Mesendoderm (in vitro differentiated cells): Measurements from ENCODE around the gene MAD1L1.
"Not testable (repeated sequence)": the region's sequence is repeated elsewhere in the genome, so short reads cannot be mapped to it uniquely, and the experiment has no call there.

ENCODE experiments used
- DNase-seq: peaks from one replicate; pipeline ENCODE4 v3.0.0; 2013
- H2AK5ac ChIP-seq: 2 replicates; pipeline ENCODE4 v1.6.1; 2013; ENCODE audit warnings: low read length, inconsistent platforms
- H2BK120ac ChIP-seq: 2 replicates; pipeline ENCODE4 v1.6.1; 2013; ENCODE audit warnings: low read depth, mild to moderate bottlenecking, low read length, moderate library complexity, mixed read lengths
- H2BK15ac ChIP-seq: replicated peaks from 2 replicates; pipeline ENCODE4 v1.6.1; 2013; ENCODE audit warnings: low read depth, mild to moderate bottlenecking, moderate library complexity
- H2BK5ac ChIP-seq: 2 replicates; pipeline ENCODE4 v1.6.1; 2013; ENCODE audit warnings: low read length, inconsistent platforms
- H3K18ac ChIP-seq: 2 replicates; pipeline ENCODE4 v1.6.1; 2013; ENCODE audit warnings: mild to moderate bottlenecking, low read length, mixed read lengths
- H3K23ac ChIP-seq: one replicate; pipeline ENCODE4 v1.6.1; 2013; ENCODE audit warnings: low read length
- H3K27ac ChIP-seq: 2 replicates; pipeline ENCODE4 v1.5.1; 2013; ENCODE audit warnings: low read depth, mild to moderate bottlenecking, inconsistent platforms, low read length, moderate library complexity
- H3K27me3 ChIP-seq: 2 replicates; pipeline ENCODE4 v1.6.1; 2013; ENCODE audit warnings: low read length, control low read depth, mild to moderate bottlenecking, inconsistent platforms; ENCODE audit not compliant: insufficient read depth, poor library complexity
- H3K36me3 ChIP-seq: 2 replicates; pipeline ENCODE4 v1.6.1; 2013; ENCODE audit warnings: low read length, inconsistent platforms; ENCODE audit not compliant: control insufficient read depth, insufficient read depth
- H3K4ac ChIP-seq: one replicate; pipeline ENCODE4 v1.6.1; 2013; ENCODE audit warnings: low read depth, mild to moderate bottlenecking, low read length, moderate library complexity
- H3K4me1 ChIP-seq: 2 replicates; pipeline ENCODE4 v1.6.1; 2013; ENCODE audit warnings: low read depth, low read length, inconsistent platforms; ENCODE audit not compliant: control insufficient read depth
- H3K4me2 ChIP-seq: 2 replicates; pipeline ENCODE4 v1.6.1; 2013; ENCODE audit warnings: low read length
- H3K4me3 ChIP-seq: 2 replicates; pipeline ENCODE4 v1.5.1; 2013; ENCODE audit warnings: mild to moderate bottlenecking, low read length
- H3K56ac ChIP-seq: one replicate; pipeline ENCODE4 v1.6.1; 2013; ENCODE audit warnings: low read length
- H3K79me1 ChIP-seq: 2 replicates; pipeline ENCODE4 v1.6.1; 2013; ENCODE audit warnings: low read length, inconsistent platforms
- H3K79me2 ChIP-seq: 2 replicates; pipeline ENCODE4 v1.6.1; 2013; ENCODE audit warnings: mild to moderate bottlenecking, low read length; ENCODE audit not compliant: control insufficient read depth, insufficient read depth
- H3K9ac ChIP-seq: 2 replicates; pipeline ENCODE4 v1.6.1; 2013; ENCODE audit warnings: low read length, inconsistent platforms
- H4K5ac ChIP-seq: one replicate; pipeline ENCODE4 v1.6.1; 2013; ENCODE audit warnings: low read length
- H4K8ac ChIP-seq: one replicate; pipeline ENCODE4 v1.6.1; 2013; ENCODE audit warnings: low read depth, mild to moderate bottlenecking, control low read depth, low read length, moderate library complexity
- WGBS: extraction: QIAGEN DNeasy Blood & Tissue Kit; methylation state at CpG from one replicate; pipeline ENCODE4 v1.1.7; 2013; ENCODE audit warnings: low lambda C conversion rate, missing lambda C conversion rate; ENCODE audit not compliant: insufficient coverage; ENCODE audit errors: extremely low coverage; 5-methylcytosine and 5-hydroxymethylcytosine counted together

The MAD1L1 gene

DNA sequence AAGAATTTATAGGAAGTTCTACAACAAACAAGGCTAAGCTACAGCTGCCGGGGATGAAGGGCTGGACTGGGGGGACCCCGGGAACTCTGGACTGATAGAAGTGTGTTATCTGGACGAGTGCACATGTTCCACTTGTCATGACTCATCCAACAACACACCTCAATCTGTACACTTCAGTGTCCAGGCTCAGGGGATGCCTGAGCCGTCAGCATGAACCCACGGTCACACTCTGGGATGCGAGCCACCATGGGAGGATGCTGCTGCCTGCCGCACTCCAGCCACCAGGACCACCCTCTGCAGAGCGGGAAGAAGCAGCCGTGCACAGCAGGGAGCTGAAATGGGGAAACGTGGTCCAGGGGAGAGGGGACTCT, 67.5 kb downstream of the MAD1L1 start:
- WGBS: no CpG with 5 or more reads among the region's 10 CpGs
- Histone ChIP-seq H3K23ac (no peak overlapping the region), H3K27me3 (no peaks in the 10 kb centered on the region), H3K9ac (no peak overlapping the region), H3K27ac (no peak overlapping the region), H4K5ac (no peak overlapping the region), H3K79me2 (no peaks in the 10 kb centered on the region), H3K4me1 (no peaks in the 10 kb centered on the region), H3K4me3 (no peak overlapping the region), H2AK5ac (no peak overlapping the region), H3K56ac (no peak overlapping the region), H2BK5ac (no peak overlapping the region), H2BK120ac (no peak overlapping the region), H3K18ac (no peak overlapping the region), H2BK15ac (no peak overlapping the region), H3K36me3 (no peaks in the 10 kb centered on the region), H3K79me1 (no peaks in the 10 kb centered on the region), H3K4ac (no peak overlapping the region), H4K8ac (no peak overlapping the region), H3K4me2 (no peak overlapping the region)
- DNase-seq: no peak

DNA sequence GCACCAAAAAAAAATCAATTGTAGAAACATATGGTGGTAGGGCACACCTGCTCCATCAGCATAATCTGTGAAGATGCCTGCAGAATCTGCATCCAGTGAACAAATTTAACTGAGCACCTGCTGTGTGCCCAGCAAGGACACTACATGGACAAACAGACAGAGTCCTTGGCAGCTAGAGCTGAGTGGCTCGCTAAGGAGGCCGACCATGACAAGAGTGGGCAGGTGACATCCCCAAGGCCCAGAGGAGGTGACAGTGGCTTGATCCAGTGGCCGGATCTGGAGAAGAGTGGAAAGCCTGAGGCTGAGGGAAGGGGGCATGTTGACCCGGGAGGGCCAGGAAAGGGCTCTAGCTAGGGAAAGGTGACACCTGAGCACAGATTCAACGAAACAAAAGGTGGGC, 68.1 kb downstream of the MAD1L1 start:
- Histone ChIP-seq H2BK5ac (no peak overlapping the region), H3K4me1 (no peaks in the 10 kb centered on the region), H3K27me3 (no peaks in the 10 kb centered on the region), H3K56ac (no peak overlapping the region), H3K36me3 (no peaks in the 10 kb centered on the region), H3K18ac (no peak overlapping the region), H4K8ac (no peak overlapping the region), H3K4me2 (no peak overlapping the region), H3K4me3 (no peak overlapping the region), H3K79me1 (no peaks in the 10 kb centered on the region), H2AK5ac (no peak overlapping the region), H3K9ac (no peak overlapping the region), H3K27ac (no peak overlapping the region), H2BK120ac (no peak overlapping the region), H3K23ac (no peak overlapping the region), H2BK15ac (no peak overlapping the region), H3K79me2 (no peaks in the 10 kb centered on the region), H4K5ac (no peak overlapping the region), H3K4ac (no peak overlapping the region)
- DNase-seq: no peak
- no CpG with 5 or more reads among the region's 5 CpGs for WGBS

DNA sequence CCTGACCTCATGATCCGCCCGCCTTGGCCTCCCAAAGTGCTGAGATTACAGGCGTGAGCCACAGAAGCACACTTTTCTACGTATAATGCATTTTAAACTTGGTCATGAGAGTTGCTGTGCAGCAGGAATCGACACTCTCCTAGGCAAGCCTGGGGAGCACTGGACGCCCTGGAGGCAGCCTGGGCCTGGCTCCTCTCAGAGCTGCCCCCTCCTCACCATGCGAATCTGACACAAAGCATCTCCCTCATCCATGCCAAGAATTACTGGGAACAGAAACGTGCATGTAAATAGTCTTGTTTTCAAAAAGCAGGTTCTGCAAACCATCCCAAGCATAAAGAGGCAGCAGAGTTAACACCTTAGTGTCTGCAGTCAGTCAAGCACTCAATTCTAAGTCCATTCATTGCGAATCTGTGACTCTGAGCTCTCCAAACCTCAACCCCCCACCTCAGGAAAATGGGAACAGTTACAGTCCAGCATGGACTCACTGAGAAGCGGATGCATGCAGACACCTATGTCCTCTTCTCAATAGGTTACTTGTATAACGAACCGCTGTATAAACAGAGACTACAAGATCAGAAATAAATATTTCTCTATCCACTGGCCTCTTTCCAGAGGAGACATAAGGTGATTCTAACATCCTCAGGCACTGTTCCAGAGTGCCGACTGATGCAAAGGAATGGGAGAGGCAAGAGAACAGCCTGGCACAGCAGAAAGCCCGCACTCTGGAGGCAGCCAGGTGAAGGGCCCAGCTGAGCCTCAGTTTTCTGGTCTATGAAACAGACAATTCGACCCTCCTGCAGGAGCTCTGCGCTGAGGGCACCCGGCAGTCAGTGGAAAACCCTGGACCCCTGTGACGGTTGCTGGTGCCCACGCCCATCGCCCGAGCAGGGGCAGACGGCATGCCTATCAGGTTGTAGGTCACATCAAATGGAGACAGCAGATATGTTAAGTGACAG, 68.9 kb downstream of the MAD1L1 start:
- WGBS: no CpG with 5 or more reads among the region's 22 CpGs
- Histone ChIP-seq H3K27me3 (no peaks in the 10 kb centered on the region), H3K79me2 (no peaks in the 10 kb centered on the region), H2AK5ac (no peak overlapping the region), H3K4me1 (no peaks in the 10 kb centered on the region), H3K23ac (no peak overlapping the region), H3K4ac (no peak overlapping the region), H3K36me3 (no peaks in the 10 kb centered on the region), H2BK15ac (no peak overlapping the region), H3K27ac (no peak overlapping the region), H2BK5ac (no peak overlapping the region), H3K56ac (peak overlapping the region; percentile 2), H3K4me3 (no peak overlapping the region), H3K18ac (no peak overlapping the region), H4K8ac (no peak overlapping the region), H3K4me2 (no peak overlapping the region), H2BK120ac (no peak overlapping the region), H4K5ac (no peak overlapping the region), H3K9ac (no peak overlapping the region), H3K79me1 (no peaks in the 10 kb centered on the region)
- DNase-seq: no peak

DNA sequence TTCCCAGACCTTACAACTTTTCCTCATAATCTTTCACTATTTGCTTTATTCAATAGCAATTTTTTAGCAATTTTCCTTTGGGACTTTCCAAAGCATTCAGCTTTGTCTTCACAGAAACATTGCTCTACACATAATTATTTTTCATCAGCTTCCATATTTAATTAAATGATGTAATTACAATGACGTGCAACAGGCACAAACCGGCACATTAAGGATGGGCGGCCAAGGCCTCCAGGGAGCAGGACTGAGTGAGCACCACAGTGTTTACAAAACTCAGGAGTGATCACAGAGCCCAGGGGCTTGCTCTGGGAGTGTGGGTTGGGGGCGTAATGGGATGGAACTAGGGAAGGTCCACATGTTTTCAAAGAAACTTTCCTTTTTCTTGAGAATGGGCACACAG, 69.8 kb downstream of the MAD1L1 start:
- H3K4me2 ChIP-seq: no peak overlapping the region
- H4K8ac ChIP-seq: no peak overlapping the region
- no peak overlapping the region for H2BK5ac ChIP-seq
- no peak overlapping the region for H3K23ac ChIP-seq
- no peaks in the 10 kb centered on the region for H3K27me3 ChIP-seq
- H3K56ac ChIP-seq: no peak overlapping the region
- no CpG with 5 or more reads among the region's 4 CpGs for WGBS
- H3K36me3 ChIP-seq: no peaks in the 10 kb centered on the region
- no peak overlapping the region for H2BK15ac ChIP-seq
- H4K5ac ChIP-seq: no peak overlapping the region
- no peaks in the 10 kb centered on the region for H3K4me1 ChIP-seq
- H2BK120ac ChIP-seq: no peak overlapping the region
- H3K18ac ChIP-seq: no peak overlapping the region
- H2AK5ac ChIP-seq: no peak overlapping the region
- H3K4ac ChIP-seq: no peak overlapping the region
- no peak overlapping the region for H3K27ac ChIP-seq
- no peaks in the 10 kb centered on the region for H3K79me2 ChIP-seq
- no peak for DNase-seq
- no peaks in the 10 kb centered on the region for H3K79me1 ChIP-seq
- no peak overlapping the region for H3K4me3 ChIP-seq
- H3K9ac ChIP-seq: no peak overlapping the region

DNA sequence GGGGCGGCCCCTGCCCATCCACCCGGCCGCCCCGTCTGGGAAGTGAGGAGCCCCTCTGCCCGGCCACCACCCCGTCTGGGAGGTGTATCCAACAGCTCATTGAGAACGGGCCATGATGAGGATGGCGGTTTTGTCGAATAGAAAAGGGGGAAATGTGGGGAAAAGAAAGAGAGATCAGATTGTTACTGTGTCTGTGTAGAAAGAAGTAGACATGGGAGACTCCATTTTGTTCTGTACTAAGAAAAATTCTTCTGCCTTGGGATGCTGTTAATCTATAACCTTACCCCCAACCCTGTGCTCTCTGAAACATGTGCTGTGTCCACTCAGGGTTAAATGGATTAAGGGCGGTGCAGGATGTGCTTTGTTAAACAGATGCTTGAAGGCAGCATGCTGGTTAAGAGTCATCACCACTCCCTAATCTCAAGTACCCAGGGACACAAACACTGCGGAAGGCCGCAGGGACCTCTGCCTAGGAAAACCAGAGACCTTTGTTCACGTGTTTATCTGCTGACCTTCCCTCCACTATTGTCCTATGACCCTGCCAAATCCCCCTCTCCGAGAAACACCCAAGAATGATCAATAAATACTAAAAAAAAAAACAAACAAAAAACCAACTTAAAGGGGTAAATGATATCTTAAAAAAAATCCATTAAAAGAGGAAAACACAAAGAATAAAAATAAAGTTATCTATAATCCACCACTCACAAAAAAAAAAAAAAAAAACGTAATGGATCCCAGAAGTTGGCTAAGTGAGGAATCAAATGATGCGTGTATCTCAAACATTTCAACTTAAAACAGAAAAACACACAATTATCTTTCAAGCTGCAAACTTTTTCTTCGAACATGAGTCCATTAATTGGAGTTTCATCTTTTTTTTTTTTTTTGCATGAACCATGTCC, 70.5 kb downstream of the MAD1L1 start:
- not testable (repeated sequence) for H3K4me2 ChIP-seq, DNase-seq, H2BK120ac ChIP-seq, H3K79me1 ChIP-seq, H3K27ac ChIP-seq, H3K56ac ChIP-seq, H3K27me3 ChIP-seq, H3K18ac ChIP-seq, H4K5ac ChIP-seq, H3K4me3 ChIP-seq, H3K4ac ChIP-seq, H3K9ac ChIP-seq, H2AK5ac ChIP-seq, H4K8ac ChIP-seq, H3K4me1 ChIP-seq, H2BK15ac ChIP-seq, H3K36me3 ChIP-seq, H3K79me2 ChIP-seq, H3K23ac ChIP-seq, H2BK5ac ChIP-seq
- no CpG with 5 or more reads among the region's 17 CpGs for WGBS
